Tibial artery (tissue), 4 donors: ENCODE data around the gene CAPN5.
"Not testable (repeated sequence)": the region's sequence is repeated elsewhere in the genome, so short reads cannot be mapped to it uniquely, and the experiment has no call there.

Experiments used
- DNase-seq, 2 donors: peaks; one replicate each; pipeline ENCODE4 v3.0.0-alpha.2; 2019
- H3K27ac ChIP-seq, 2 donors: fragments of 200-600 bp; sonication (generic) in 1 of 2; 1 replicate in 1 of 2; 2 replicates in 1 of 2; pipeline ENCODE4 v1.5.1; 2018 to 2019; ENCODE audit warnings: mild to moderate bottlenecking in 1 of 2
- H3K27me3 ChIP-seq, 2 donors: fragments of 200-600 bp; sonication (generic) in 1 of 2; one replicate each; pipeline versions ENCODE4 v1.5.1 to v1.6.0; 2016 to 2019
- H3K36me3 ChIP-seq, 3 donors: fragments of 200-600 bp; sonication (generic) in 2 of 3; one replicate each; pipeline ENCODE4 v1.5.1; 2016 to 2019; ENCODE audit warnings: mild to moderate bottlenecking in 2 of 3
- H3K4me1 ChIP-seq, 4 donors: fragments of 200-600 bp; sonication (generic) in 2 of 4; 1 replicate in 3 of 4; 2 replicates in 1 of 4; pipeline ENCODE4 v1.5.1; 2016 to 2019
- H3K4me3 ChIP-seq, 2 donors: fragments of 200-600 bp; sonication (generic) in 1 of 2; 1 replicate in 1 of 2; 2 replicates in 1 of 2; pipeline ENCODE4 v1.5.1; 2018 to 2019; ENCODE audit warnings: mild to moderate bottlenecking in 2 of 2
- H3K9me3 ChIP-seq, 3 donors: fragments of 200-600 bp; sonication (generic) in 1 of 3; one replicate each; pipeline ENCODE4 v1.5.1; 2016 to 2019
- intact Hi-C: fragments of 100-400 bp; cut with DNase I; formaldehyde crosslinking; loops from one replicate; pipeline ENCODE4 v1.15.0; 2023; ENCODE audit warnings: low total_unique reads
- TF ChIP-seq, protein P1 (sequence below), 2 experiments: fragments of 200-600 bp in 1 of 2; fragments of 450-650 bp in 1 of 2; IDR thresholded peaks; one replicate each; pipeline ENCODE4 v1.5.1; 2017 to 2019; ENCODE audit warnings: antibody characterized with exemption in 2 of 2, mild to moderate bottlenecking in 1 of 2, moderate library complexity in 1 of 2

CAPN5 gene

DNA sequence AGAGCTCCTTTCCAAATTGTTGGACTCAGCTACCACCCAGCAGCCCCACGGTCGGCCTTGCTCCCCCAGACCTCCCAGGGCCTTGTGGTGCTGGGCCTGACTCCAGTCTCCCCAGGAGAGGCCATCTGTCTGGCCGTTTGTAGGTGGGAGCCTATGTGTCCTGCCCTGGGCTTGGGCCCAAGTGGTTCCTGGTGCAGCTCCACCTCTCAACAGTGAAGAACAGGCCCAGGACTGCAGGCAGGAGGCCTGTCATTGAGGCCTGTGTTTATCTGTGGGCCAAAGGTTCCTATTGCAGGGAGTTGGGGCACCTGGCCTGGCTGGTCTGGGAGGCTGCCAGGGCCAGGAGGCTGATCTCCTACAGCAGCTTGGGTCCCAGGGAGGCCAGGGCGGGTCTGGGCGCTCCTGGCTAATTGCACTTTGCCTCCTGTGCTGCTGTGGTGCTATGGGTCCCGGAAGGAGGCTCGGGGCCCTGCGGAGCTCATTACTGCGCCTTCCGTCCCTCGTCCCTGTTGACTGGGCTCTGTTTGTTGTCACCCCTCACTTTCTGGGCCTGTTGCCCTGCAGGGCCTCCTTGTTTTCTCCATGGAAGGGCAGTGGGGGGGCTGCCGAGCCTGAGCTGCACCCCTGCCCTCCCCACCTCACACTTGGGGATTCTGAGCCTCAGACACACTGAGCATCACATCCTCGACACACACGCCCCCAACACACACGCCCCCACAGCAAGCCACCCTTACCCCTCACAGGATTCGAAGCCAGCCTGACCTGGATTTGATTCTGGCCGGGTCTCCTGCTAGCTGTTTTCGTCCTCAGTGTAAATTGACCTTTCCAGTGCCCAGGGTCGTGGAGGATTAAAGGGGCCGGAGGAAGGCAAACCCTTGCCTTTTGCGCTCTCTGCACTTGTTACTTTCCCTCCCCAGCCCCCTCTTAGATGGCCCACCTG lies 29.1 kb downstream of the CAPN5 start:
- no peak overlapping the region for H3K4me3 ChIP-seq
- H3K9me3 ChIP-seq, result no peaks in the 10 kb centered on the region
- peak in 1 of 2 donors; percentile 58 for DNase-seq
- TF ChIP-seq, protein P1, sequence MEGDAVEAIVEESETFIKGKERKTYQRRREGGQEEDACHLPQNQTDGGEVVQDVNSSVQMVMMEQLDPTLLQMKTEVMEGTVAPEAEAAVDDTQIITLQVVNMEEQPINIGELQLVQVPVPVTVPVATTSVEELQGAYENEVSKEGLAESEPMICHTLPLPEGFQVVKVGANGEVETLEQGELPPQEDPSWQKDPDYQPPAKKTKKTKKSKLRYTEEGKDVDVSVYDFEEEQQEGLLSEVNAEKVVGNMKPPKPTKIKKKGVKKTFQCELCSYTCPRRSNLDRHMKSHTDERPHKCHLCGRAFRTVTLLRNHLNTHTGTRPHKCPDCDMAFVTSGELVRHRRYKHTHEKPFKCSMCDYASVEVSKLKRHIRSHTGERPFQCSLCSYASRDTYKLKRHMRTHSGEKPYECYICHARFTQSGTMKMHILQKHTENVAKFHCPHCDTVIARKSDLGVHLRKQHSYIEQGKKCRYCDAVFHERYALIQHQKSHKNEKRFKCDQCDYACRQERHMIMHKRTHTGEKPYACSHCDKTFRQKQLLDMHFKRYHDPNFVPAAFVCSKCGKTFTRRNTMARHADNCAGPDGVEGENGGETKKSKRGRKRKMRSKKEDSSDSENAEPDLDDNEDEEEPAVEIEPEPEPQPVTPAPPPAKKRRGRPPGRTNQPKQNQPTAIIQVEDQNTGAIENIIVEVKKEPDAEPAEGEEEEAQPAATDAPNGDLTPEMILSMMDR (IDR thresholded peaks at IDR 0.05), result no peak
- no peaks in the 10 kb centered on the region for H3K4me1 ChIP-seq
- intact Hi-C loops, result no loop called here
- H3K27me3 ChIP-seq, result no peaks in the 10 kb centered on the region
- no peak overlapping the region for H3K27ac ChIP-seq
- H3K36me3 ChIP-seq, result no peaks in the 10 kb centered on the region

DNA sequence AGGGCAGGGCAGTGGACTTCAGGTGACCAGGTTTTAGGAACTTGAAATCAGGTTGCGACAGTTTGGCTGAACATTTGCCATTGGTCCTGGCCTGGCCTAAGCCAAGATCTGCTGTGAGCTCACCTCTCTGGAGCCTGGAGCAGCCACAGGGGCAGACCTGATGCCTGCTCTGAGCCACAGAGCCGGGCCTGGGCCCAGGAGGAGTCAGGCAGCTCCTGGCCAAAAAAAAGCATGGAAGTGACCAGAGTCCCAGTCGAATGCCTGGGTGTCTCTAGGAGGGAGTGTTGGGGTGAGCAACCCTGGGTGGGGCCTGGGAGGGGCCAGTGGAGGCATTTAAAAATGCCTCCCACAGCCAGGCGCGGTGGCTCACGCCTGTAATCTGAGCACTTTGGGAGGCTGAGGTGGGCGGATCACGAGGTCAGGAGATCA lies 29.8 kb downstream of the CAPN5 start:
- TF ChIP-seq, protein P1 (IDR thresholded peaks at IDR 0.05), result no peak
- Histone ChIP-seq H3K27ac (no peak overlapping the region), H3K4me3 (no peak overlapping the region), H3K27me3 (no peaks in the 10 kb centered on the region), H3K9me3 (no peaks in the 10 kb centered on the region), H3K4me1 (no peaks in the 10 kb centered on the region), H3K36me3 (no peaks in the 10 kb centered on the region)
- intact Hi-C loops, result no loop called here
- peak in 1 of 2 donors; percentile 59 for DNase-seq

DNA sequence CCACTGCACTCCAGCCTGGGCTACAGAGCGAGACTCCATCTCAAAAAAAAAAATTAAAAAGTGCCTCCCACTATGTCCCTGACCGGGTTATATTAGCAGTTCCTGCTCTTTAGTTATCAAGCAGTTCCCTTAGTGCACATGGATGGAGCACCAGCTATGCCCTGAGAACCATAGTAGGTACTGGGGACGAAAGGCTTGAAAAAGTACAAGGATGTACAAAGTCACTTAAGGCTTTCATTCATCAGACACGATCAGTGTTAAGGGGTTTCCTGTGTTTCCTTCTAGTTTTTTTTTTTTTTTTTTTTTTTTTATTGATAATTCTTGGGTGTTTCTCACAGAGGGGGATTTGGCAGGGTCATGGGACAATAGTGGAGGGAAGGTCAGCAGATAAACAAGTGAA lies 30.4 kb downstream of the CAPN5 start:
- H3K36me3 ChIP-seq, DNase-seq, intact Hi-C loops: not testable (repeated sequence)

DNA sequence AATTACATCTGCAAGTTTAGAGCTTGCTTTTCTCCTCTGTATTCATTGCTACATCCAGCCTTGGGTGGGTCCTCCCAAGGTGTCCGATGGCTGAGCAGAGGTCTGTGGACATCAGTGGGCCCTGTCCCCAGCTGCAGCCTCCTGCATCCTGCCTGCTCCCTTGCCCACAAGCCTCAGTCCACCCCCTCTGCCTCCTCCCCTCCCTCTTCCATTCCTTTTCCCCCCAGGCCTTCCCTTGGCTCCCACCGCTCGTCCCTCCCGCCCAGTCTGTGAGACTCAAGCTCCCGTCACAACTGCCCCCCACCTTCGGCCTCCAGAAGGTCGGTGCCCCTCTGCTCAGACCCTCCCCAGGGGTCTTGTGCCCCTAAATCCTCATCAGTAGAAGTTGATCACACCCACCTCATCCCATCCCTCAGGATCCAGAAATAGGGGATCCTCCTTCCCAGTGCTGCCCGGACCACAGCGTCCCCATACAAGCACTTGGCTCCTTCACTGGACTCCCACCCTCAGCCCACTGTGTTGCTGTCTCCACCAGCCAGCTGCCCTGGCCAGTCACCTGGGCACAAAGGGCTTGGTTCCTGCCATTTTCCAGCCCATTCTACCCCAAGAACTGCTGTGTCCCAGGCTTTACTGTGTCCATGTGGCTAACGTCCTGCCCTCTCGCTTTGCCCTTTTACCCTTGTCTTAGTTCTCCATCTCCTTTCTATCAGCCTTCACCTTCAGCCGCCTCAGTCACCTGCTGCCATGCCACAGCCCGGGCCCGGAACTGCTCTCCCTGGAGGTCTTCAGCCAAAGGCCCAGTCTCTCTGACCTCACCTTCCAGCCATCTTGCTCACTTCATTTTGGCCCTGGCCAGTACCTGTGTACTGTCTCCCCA lies 33.6 kb downstream of the CAPN5 start:
- Histone ChIP-seq H3K4me3 (no peak overlapping the region), H3K4me1 (no peaks in the 10 kb centered on the region), H3K27me3 (no peaks in the 10 kb centered on the region), H3K27ac (no peak overlapping the region), H3K36me3 (peaks cover 0 to 8% (median 0%) of the 10 kb centered on the region in 3 donors), H3K9me3 (no peaks in the 10 kb centered on the region)
- peak in 1 of 2 donors; percentile 59 for DNase-seq
- intact Hi-C loops, result no loop called here
- TF ChIP-seq, protein P1 (IDR thresholded peaks at IDR 0.05), result no peak

More for the DNA sequence above, 30.4 kb downstream of the CAPN5 start:
- not testable (repeated sequence) for H3K4me1 ChIP-seq, H3K27me3 ChIP-seq, H3K27ac ChIP-seq, H3K9me3 ChIP-seq, H3K4me3 ChIP-seq

DNA sequence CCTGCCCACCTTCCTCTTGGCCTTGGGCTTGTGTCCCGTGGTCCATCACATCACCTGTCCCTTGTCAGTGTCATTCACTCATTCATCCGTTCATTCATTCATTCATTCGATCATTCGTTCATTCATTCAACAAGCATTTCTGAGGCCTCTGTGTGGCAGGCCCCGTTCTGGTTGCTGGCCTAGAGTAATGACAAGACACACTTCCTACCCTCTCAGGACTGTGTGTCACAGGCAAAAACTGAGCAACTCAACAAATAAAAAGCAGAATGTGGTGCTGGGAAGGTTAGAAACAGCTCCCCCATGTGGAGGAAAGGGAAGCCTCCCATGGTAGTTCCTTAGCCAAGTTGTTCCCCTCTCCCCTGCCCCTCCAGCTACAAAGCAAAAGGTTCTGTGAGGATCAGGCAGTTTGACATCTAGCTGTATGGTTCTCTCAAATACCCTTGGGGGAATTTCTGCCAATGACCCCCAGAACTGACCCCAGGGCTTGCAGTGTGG lies 34.3 kb downstream of the CAPN5 start:
- H3K36me3 ChIP-seq, result peaks cover 0 to 8% (median 0%) of the 10 kb centered on the region in 3 donors
- TF ChIP-seq, protein P1 (IDR thresholded peaks at IDR 0.05), result no peak
- H3K4me3 ChIP-seq, result no peak overlapping the region
- intact Hi-C loops, result no loop called here
- H3K9me3 ChIP-seq, result no peaks in the 10 kb centered on the region
- H3K4me1 ChIP-seq, result no peaks in the 10 kb centered on the region
- no peak overlapping the region for H3K27ac ChIP-seq
- no peak for DNase-seq
- H3K27me3 ChIP-seq, result no peaks in the 10 kb centered on the region
